Vagina (tissue), 2 donors: Measurements from ENCODE around the gene KAZN.

ENCODE experiments used
- CTCF ChIP-seq, 3 experiments: fragments of 450-650 bp in 2 of 3; fragments of 200-600 bp in 1 of 3; sonication (generic) in 1 of 3; IDR thresholded peaks; one replicate each; pipeline ENCODE4 v1.5.1; 2017 to 2019; ENCODE audit warnings: antibody characterized with exemption in 3 of 3, mild to moderate bottlenecking in 2 of 3, moderate library complexity in 2 of 3
- POLR2A ChIP-seq, 2 donors: fragments of 450-650 bp; IDR thresholded peaks; one replicate each; pipeline ENCODE4 v1.6.1; 2017; ENCODE audit warnings: antibody characterized with exemption in 2 of 2, mild to moderate bottlenecking in 2 of 2, moderate library complexity in 2 of 2

- TF ChIP-seq CTCF (IDR thresholded peaks at IDR 0.05), result no peak
- no peak for TF ChIP-seq POLR2A (IDR thresholded peaks at IDR 0.05)
Measured at GRCh38 chr1:15036101-15036500, 437.6 kb downstream of the KAZN start.
